ENCODE results near the gene CLEC16A.

Gene CLEC16A

GRCh38 chr16:11140466-11140865 is 196.1 kb downstream of the CLEC16A start:
- H3K9me3 ChIP-seq (ENCODE audit: insufficient read depth, low read depth, low read length) = no peaks in the 10 kb centered on the region
- no peak overlapping the region for H3K9ac ChIP-seq (ENCODE audit: low read depth, low read length)
- H3K27me3 ChIP-seq (ENCODE audit: insufficient read depth, low read length) = no peaks in the 10 kb centered on the region
- no peak overlapping the region for H3K4me3 ChIP-seq (ENCODE audit: low read length)
- H3K36me3 ChIP-seq (ENCODE audit: insufficient read depth, low read depth, low read length) = no peaks in the 10 kb centered on the region
- H3K4me1 ChIP-seq (ENCODE audit: insufficient read depth, low read length) = peaks cover 10% of the 10 kb centered on the region; the same call in 1 of the 2 replicates
- no peak overlapping the region for H3K27ac ChIP-seq (ENCODE audit: low read length)

DNA sequence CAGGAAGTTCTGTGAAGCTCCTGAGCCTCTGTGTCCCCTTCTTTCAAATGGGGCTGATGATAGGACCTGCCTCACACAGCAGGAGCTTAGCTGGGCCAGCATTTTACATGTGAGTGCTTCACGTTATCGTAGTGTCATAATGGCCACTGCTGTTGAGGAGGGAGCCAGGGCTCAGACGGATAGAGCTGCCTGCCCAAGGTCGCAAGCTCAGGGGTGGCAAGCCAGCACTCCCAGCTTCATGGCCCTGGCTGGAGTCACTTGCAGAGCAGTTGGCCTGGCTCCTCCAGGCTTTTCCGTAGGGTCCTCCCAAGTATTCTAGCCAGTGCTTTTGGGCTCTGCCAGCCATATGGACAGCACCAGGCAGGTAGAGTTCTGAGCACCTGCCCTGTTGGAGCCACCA is 196.5 kb downstream of the CLEC16A start:
- H3K9me3 ChIP-seq (ENCODE audit: insufficient read depth, low read depth, low read length) = no peaks in the 10 kb centered on the region
- no peak overlapping the region for H3K9ac ChIP-seq (ENCODE audit: low read depth, low read length)
- no peak overlapping the region for H3K4me3 ChIP-seq (ENCODE audit: low read length)
- no peak overlapping the region for H3K27ac ChIP-seq (ENCODE audit: low read length)
- H3K36me3 ChIP-seq (ENCODE audit: insufficient read depth, low read depth, low read length) = no peaks in the 10 kb centered on the region
- no peaks in the 10 kb centered on the region for H3K27me3 ChIP-seq (ENCODE audit: insufficient read depth, low read length)
- H3K4me1 ChIP-seq (ENCODE audit: insufficient read depth, low read length) = peaks cover 10% of the 10 kb centered on the region; the same call in 1 of the 2 replicates

DNA sequence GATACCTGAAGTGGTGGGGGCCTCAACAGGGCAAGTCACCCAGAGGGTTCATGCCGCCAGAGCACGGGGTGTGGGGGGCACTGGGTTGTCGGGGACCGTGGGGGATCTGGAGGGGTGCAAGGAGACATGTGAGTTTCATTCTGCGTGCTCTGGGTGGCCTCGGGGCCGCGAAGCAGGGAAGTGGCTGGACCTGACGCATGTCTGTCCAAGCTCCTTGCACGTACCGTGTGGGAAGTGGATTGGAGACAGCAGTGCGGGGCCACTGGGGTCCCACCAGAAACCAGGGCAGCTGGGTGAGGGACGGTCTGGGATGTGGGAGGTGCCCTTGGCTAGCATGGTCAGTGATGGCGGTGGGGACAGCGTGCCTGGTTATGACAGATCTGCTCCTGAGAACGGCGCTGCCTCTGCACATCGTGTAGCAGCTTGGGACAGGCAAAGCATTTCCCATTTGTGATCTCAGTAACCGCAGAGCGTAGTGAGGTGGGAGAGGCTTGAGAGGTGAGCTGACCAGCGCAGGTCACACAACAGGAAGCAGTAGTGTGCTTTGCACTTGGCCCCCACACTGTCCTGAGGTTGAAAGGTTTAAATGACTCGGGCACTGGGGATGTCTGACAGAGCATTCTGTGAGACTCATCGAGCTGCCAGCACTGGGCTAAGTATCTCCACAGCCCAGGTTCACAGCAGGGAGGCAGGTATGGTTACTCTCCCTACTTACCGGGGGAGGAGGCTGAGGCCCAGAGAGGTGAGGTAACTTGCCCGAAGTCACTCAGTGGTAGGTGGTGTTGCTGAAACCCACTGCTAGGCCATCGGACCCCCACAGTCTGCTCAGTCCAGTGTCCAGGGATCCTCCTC is 197.3 kb downstream of the CLEC16A start:
- H3K27ac ChIP-seq (ENCODE audit: low read length) = no peak overlapping the region
- H3K36me3 ChIP-seq (ENCODE audit: insufficient read depth, low read depth, low read length) = no peaks in the 10 kb centered on the region
- H3K9ac ChIP-seq (ENCODE audit: low read depth, low read length) = no peak overlapping the region
- no peaks in the 10 kb centered on the region for H3K9me3 ChIP-seq (ENCODE audit: insufficient read depth, low read depth, low read length)
- no peak overlapping the region for H3K4me3 ChIP-seq (ENCODE audit: low read length)
- no peaks in the 10 kb centered on the region for H3K27me3 ChIP-seq (ENCODE audit: insufficient read depth, low read length)
- peaks cover 10% of the 10 kb centered on the region; the same call in 1 of the 2 replicates for H3K4me1 ChIP-seq (ENCODE audit: insufficient read depth, low read length)

DNA sequence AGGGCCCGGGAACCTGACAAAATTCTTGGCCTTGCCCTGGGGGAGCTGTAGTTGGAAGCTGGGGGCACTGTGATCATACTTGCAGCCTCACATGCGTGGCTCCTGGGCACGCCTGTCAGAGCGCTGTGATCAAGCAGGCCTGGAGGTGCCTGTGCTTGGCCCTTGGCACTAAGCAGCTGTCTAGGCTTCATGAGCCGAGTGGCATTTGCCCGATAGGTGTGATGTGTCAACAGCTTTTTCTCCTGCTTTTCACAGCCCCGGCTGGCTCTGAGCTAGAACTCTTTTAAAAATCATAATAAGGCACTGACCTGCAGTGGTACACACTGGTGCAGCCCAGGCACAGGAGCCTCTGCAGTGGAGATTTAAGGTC is 197.9 kb downstream of the CLEC16A start:
- no peaks in the 10 kb centered on the region for H3K36me3 ChIP-seq (ENCODE audit: insufficient read depth, low read depth, low read length)
- no peak overlapping the region for H3K4me3 ChIP-seq (ENCODE audit: low read length)
- peaks cover 10% of the 10 kb centered on the region; the same call in 1 of the 2 replicates for H3K4me1 ChIP-seq (ENCODE audit: insufficient read depth, low read length)
- no peaks in the 10 kb centered on the region for H3K27me3 ChIP-seq (ENCODE audit: insufficient read depth, low read length)
- H3K9me3 ChIP-seq (ENCODE audit: insufficient read depth, low read depth, low read length) = no peaks in the 10 kb centered on the region
- H3K27ac ChIP-seq (ENCODE audit: low read length) = no peak overlapping the region
- no peak overlapping the region for H3K9ac ChIP-seq (ENCODE audit: low read depth, low read length)

DNA sequence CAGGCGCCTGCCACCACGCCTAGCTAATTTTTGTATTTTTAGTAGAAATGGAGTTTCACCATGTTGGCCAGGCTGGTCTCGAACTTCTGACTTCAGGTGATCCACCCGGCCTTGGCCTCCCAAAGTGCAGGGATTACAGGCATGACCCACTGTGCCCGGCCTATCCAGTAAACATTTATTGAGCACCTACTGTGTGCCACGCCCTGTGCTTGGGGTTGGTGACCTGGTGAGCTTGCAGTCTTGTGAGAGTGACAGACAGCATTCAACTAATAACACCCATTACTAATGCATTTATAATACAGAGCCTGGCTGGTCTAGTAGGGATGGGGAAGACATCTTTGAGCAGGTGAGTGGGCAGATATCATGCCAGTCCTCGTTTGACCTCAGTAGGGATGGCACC is 198.6 kb downstream of the CLEC16A start:
- Histone ChIP-seq H3K9ac (ENCODE audit: low read depth, low read length) (no peak overlapping the region), H3K27me3 (ENCODE audit: insufficient read depth, low read length) (no peaks in the 10 kb centered on the region), H3K9me3 (ENCODE audit: insufficient read depth, low read depth, low read length) (no peaks in the 10 kb centered on the region), H3K36me3 (ENCODE audit: insufficient read depth, low read depth, low read length) (no peaks in the 10 kb centered on the region), H3K27ac (ENCODE audit: low read length) (no peak overlapping the region), H3K4me1 (ENCODE audit: insufficient read depth, low read length) (peaks cover 10% of the 10 kb centered on the region; the same call in 1 of the 2 replicates), H3K4me3 (ENCODE audit: low read length) (no peak overlapping the region)

DNA sequence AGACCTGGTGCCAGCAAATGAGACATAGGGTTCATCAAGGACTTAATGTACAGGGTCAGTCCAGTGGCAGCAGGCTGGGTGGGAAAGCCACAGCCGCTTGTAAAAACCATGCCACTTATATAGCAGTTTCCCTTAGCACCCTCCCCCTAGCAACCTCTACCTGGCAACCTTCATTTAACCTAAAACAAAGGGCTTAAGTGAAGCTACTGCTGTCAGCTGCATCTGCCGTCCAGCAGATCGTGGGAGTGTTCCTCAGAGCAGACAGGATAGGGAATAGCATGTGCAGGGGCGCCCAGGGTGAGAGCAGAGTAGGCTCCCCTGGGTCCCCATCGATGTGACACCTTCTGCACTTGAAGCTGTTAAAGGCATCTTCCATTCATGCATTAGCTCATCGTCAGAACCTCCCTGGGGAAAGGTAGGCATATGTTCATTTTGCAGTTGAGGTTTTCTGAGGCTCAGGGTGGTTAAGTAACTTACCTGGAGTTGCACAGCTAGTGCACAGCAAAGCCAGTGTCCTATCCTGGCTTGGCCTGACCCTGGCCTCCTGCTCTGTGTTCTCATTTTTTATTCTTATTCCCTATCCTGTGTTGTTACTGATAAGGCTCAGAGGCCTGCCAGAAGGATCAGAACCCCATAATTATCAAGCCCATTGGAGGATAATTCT is 199.1 kb downstream of the CLEC16A start:
- H3K4me3 ChIP-seq (ENCODE audit: low read length) = no peak overlapping the region
- no peaks in the 10 kb centered on the region for H3K27me3 ChIP-seq (ENCODE audit: insufficient read depth, low read length)
- H3K9me3 ChIP-seq (ENCODE audit: insufficient read depth, low read depth, low read length) = no peaks in the 10 kb centered on the region
- H3K27ac ChIP-seq (ENCODE audit: low read length) = no peak overlapping the region
- H3K9ac ChIP-seq (ENCODE audit: low read depth, low read length) = no peak overlapping the region
- H3K4me1 ChIP-seq (ENCODE audit: insufficient read depth, low read length) = peaks cover 10% of the 10 kb centered on the region; the same call in 1 of the 2 replicates
- H3K36me3 ChIP-seq (ENCODE audit: insufficient read depth, low read depth, low read length) = no peaks in the 10 kb centered on the region

- Histone ChIP-seq H3K4me3 (ENCODE audit: low read length) (no peak overlapping the region), H3K27ac (ENCODE audit: low read length) (no peak overlapping the region), H3K9me3 (ENCODE audit: insufficient read depth, low read depth, low read length) (no peaks in the 10 kb centered on the region), H3K4me1 (ENCODE audit: insufficient read depth, low read length) (peaks cover 10% of the 10 kb centered on the region; the same call in 1 of the 2 replicates), H3K9ac (ENCODE audit: low read depth, low read length) (no peak overlapping the region), H3K36me3 (ENCODE audit: insufficient read depth, low read depth, low read length) (no peaks in the 10 kb centered on the region), H3K27me3 (ENCODE audit: insufficient read depth, low read length) (no peaks in the 10 kb centered on the region)
These were observed 199.8 kb downstream of the CLEC16A start for GRCh38 chr16:11144122-11144521.

DNA sequence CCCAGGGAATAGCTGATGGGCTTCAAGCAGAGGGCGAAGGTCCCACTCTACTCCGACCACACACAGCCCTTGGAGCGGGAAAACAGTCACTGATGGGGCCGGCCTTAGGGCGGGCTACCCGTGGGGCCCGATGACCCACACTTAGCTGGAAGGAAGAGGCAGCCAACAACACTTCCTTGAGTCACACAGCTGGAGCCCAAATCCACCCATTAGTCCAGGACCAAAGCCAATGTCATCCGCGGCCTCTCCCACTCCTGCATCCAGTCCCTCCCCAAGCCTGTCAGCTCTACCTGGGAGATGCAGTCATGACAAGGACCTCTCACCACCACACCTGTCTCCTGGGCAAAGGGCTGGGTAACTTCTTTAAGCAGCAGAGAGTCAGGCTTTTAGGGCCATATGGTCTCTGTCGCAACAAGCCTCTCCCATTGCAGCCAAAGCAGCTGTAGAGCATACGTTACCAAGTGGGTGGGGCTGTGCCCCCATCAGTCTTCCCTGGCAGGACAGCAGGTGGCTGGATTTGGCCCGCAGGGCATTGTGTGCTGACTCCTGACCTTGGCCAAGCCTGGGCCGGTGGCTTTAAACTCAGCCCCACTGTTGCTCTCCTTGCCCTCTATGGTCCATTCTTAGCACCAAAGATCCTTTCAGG is 200.9 kb downstream of the CLEC16A start:
- no peaks in the 10 kb centered on the region for H3K9me3 ChIP-seq (ENCODE audit: insufficient read depth, low read depth, low read length)
- peaks cover 2% of the 10 kb centered on the region; the same call in 1 of the 2 replicates for H3K4me1 ChIP-seq (ENCODE audit: insufficient read depth, low read length)
- no peak overlapping the region for H3K9ac ChIP-seq (ENCODE audit: low read depth, low read length)
- H3K36me3 ChIP-seq (ENCODE audit: insufficient read depth, low read depth, low read length) = no peaks in the 10 kb centered on the region
- H3K4me3 ChIP-seq (ENCODE audit: low read length) = no peak overlapping the region
- H3K27ac ChIP-seq (ENCODE audit: low read length) = no peak overlapping the region
- no peaks in the 10 kb centered on the region for H3K27me3 ChIP-seq (ENCODE audit: insufficient read depth, low read length)

DNA sequence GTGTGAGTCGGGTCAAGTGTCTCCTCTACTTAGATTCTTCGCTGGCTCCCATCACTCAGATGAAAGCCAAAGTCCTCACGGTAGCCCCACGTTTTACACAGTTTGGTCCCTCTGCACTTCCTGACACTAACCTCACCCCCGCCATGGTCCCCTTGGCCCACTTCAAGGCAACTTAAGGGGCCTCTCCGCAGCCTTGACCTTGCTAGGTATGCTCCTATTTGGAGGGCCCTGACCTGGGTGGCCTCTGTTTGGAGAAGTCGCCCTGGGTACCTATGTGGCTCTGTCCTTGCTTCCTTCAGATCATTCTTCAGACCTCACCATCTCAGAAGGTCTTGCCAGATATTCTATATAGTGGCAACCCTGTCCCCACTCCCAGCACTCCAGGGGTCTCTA is 201.5 kb downstream of the CLEC16A start:
- Histone ChIP-seq H3K36me3 (ENCODE audit: insufficient read depth, low read depth, low read length) (no peaks in the 10 kb centered on the region), H3K27me3 (ENCODE audit: insufficient read depth, low read length) (no peaks in the 10 kb centered on the region), H3K9ac (ENCODE audit: low read depth, low read length) (no peak overlapping the region), H3K9me3 (ENCODE audit: insufficient read depth, low read depth, low read length) (no peaks in the 10 kb centered on the region), H3K4me1 (ENCODE audit: insufficient read depth, low read length) (no peaks in the 10 kb centered on the region), H3K27ac (ENCODE audit: low read length) (no peak overlapping the region), H3K4me3 (ENCODE audit: low read length) (no peak overlapping the region)

- Histone ChIP-seq H3K4me3 (ENCODE audit: low read length) (no peak overlapping the region), H3K36me3 (ENCODE audit: insufficient read depth, low read depth, low read length) (no peaks in the 10 kb centered on the region), H3K9ac (ENCODE audit: low read depth, low read length) (no peak overlapping the region), H3K27me3 (ENCODE audit: insufficient read depth, low read length) (no peaks in the 10 kb centered on the region), H3K9me3 (ENCODE audit: insufficient read depth, low read depth, low read length) (no peaks in the 10 kb centered on the region), H3K4me1 (ENCODE audit: insufficient read depth, low read length) (no peaks in the 10 kb centered on the region), H3K27ac (ENCODE audit: low read length) (no peak overlapping the region)
These were observed 202.8 kb downstream of the CLEC16A start for GRCh38 chr16:11147033-11147753.

GRCh38 chr16:11147754-11148444 is 203.5 kb downstream of the CLEC16A start:
- Histone ChIP-seq H3K4me3 (ENCODE audit: low read length) (no peak overlapping the region), H3K27me3 (ENCODE audit: insufficient read depth, low read length) (no peaks in the 10 kb centered on the region), H3K36me3 (ENCODE audit: insufficient read depth, low read depth, low read length) (no peaks in the 10 kb centered on the region), H3K9me3 (ENCODE audit: insufficient read depth, low read depth, low read length) (no peaks in the 10 kb centered on the region), H3K27ac (ENCODE audit: low read length) (no peak overlapping the region), H3K4me1 (ENCODE audit: insufficient read depth, low read length) (no peaks in the 10 kb centered on the region), H3K9ac (ENCODE audit: low read depth, low read length) (no peak overlapping the region)
